Nephron (organoid): ENCODE results near the gene ADARB2.

Source experiments
- H3K27ac Mint-ChIP-seq, 3 experiments: 2 replicates each; pipeline ENCODE4 v1.8.0; 2020; ENCODE audit warnings: mixed read lengths in 3 of 3, mild to moderate bottlenecking in 2 of 3, moderate library complexity in 1 of 3
- H3K27me3 Mint-ChIP-seq: 2 replicates; pipeline ENCODE4 v1.8.0; 2021; ENCODE audit warnings: low read depth, mild to moderate bottlenecking, moderate library complexity, mixed read lengths
- H3K36me3 Mint-ChIP-seq: 2 replicates; pipeline ENCODE4 v1.8.0; 2020; ENCODE audit warnings: low read depth, mixed read lengths
- H3K4me1 Mint-ChIP-seq: 2 replicates; pipeline ENCODE4 v1.8.0; 2020; ENCODE audit warnings: mixed read lengths
- H3K4me3 Mint-ChIP-seq, 3 experiments: 2 replicates each; pipeline ENCODE4 v1.8.0; 2020; ENCODE audit warnings: mild to moderate bottlenecking in 3 of 3, mixed read lengths in 3 of 3, moderate library complexity in 2 of 3
- H3K9me3 Mint-ChIP-seq: 2 replicates; pipeline ENCODE4 v1.8.0; 2020; ENCODE audit warnings: mixed read lengths
- CTCF ChIP-seq, 3 experiments: fragments of 200-600 bp; sonication (generic); IDR thresholded peaks; one replicate each; pipeline ENCODE4 v1.5.0; 2021; ENCODE audit warnings: antibody characterized with exemption in 3 of 3; ENCODE audit not compliant: unreplicated experiment in 3 of 3

ADARB2 gene

GRCh38 chr10:1310271-1310789, 427.0 kb downstream of the ADARB2 start:
- H3K9me3 Mint-ChIP-seq: peaks cover 4% of the 10 kb centered on the region
- no peak overlapping the region for H3K27ac Mint-ChIP-seq
- H3K27me3 Mint-ChIP-seq: peaks cover 19% of the 10 kb centered on the region
- peaks cover 3% of the 10 kb centered on the region for H3K36me3 Mint-ChIP-seq
- H3K4me1 Mint-ChIP-seq: no peaks in the 10 kb centered on the region
- H3K4me3 Mint-ChIP-seq: no peak overlapping the region
- TF ChIP-seq CTCF (IDR thresholded peaks at IDR 0.05; ENCODE audit: unreplicated experiment in 3 of 3): no peak

GRCh38 chr10:1309617-1310270, 427.6 kb downstream of the ADARB2 start:
- Mint-ChIP-seq H3K9me3 (peaks cover 4% of the 10 kb centered on the region), H3K4me3 (no peak overlapping the region), H3K36me3 (peaks cover 3% of the 10 kb centered on the region), H3K27ac (no peak overlapping the region), H3K27me3 (peaks cover 19% of the 10 kb centered on the region), H3K4me1 (no peaks in the 10 kb centered on the region)
- TF ChIP-seq CTCF (IDR thresholded peaks at IDR 0.05; ENCODE audit: unreplicated experiment in 3 of 3): no peak

GRCh38 chr10:1308962-1309616, 428.2 kb downstream of the ADARB2 start:
- Mint-ChIP-seq H3K4me3 (no peak overlapping the region), H3K27me3 (peaks cover 19% of the 10 kb centered on the region), H3K27ac (no peak overlapping the region), H3K4me1 (no peaks in the 10 kb centered on the region), H3K36me3 (peaks cover 3% of the 10 kb centered on the region), H3K9me3 (peaks cover 4% of the 10 kb centered on the region)
- TF ChIP-seq CTCF (IDR thresholded peaks at IDR 0.05; ENCODE audit: unreplicated experiment in 3 of 3): no peak

GRCh38 chr10:1308173-1308961, 429.0 kb downstream of the ADARB2 start:
- Mint-ChIP-seq H3K4me1 (no peaks in the 10 kb centered on the region), H3K36me3 (peaks cover 3% of the 10 kb centered on the region), H3K4me3 (no peak overlapping the region), H3K27ac (no peak overlapping the region), H3K9me3 (peaks cover 4% of the 10 kb centered on the region), H3K27me3 (peaks cover 13% of the 10 kb centered on the region)
- TF ChIP-seq CTCF (IDR thresholded peaks at IDR 0.05; ENCODE audit: unreplicated experiment in 3 of 3): no peak

- H3K9me3 Mint-ChIP-seq: no peaks in the 10 kb centered on the region
- no peak overlapping the region for H3K27ac Mint-ChIP-seq
- no peaks in the 10 kb centered on the region for H3K36me3 Mint-ChIP-seq
- no peaks in the 10 kb centered on the region for H3K4me1 Mint-ChIP-seq
- TF ChIP-seq CTCF (IDR thresholded peaks at IDR 0.05; ENCODE audit: unreplicated experiment in 3 of 3): peak in 1 of 3 experiments; percentile 18
- H3K4me3 Mint-ChIP-seq: no peak overlapping the region
- H3K27me3 Mint-ChIP-seq: peaks cover 17% of the 10 kb centered on the region
Measured at GRCh38 chr10:1301143-1301542, 436.2 kb downstream of the ADARB2 start.
